Measurements from ENCODE around the gene KIF12. TPM values are rescaled to one million over a fixed set of nuclear protein-coding genes. Genes with fewer than 3 reads are reported as not detected.

The KIF12 gene
- total RNA-seq, 1 donor from 2014 or later: not detected

DNA sequence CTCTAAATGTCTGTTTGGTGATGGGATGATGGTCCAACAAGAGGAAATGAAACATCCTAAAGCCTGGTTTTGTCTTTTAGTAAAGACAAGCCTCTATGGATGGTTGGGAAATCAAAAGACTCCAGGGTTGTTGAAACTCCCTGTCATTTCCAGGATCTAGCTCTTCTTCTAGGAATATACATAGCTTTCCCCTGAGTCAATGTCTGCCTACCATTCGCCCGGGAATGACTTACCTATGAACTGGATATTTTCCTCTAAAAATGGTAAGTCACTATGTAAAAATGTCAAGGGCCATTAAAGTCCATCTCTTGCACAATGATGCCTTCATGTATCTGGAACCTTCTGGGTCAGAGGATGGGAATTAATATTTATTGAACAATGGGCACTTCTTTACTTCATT lies 11.1 kb upstream of the KIF12 start:
- intact Hi-C loops (cut with micrococcal nuclease): no loop called here
- DNase-seq (no peak), ATAC-seq (no peak)

DNA sequence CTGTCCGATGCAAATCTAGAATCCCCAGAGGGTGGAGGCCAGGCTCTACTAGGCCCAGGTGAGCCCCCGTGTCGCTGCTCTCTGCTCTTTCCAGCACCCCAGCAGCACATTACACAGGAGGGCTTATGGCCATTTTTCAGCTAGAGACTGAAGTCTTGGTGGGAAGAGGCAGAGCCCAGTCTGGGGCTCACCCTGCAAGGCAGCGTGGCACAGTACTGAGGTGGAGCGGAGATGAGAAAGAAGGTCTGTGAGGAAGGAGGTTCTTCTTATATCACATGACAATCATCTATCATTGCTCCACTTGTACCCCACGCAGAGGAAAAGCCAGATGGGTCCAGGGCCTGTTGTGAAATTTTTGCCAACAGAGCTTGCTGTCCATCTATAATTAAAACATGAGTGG lies 10.0 kb upstream of the KIF12 start:
- ATAC-seq: no peak
- intact Hi-C loops (cut with micrococcal nuclease): loop anchor here (10.0 kb wide), 1 partner anchor 186 kb away; no protein-coding TSS in a partner anchor
- no peak for DNase-seq

DNA sequence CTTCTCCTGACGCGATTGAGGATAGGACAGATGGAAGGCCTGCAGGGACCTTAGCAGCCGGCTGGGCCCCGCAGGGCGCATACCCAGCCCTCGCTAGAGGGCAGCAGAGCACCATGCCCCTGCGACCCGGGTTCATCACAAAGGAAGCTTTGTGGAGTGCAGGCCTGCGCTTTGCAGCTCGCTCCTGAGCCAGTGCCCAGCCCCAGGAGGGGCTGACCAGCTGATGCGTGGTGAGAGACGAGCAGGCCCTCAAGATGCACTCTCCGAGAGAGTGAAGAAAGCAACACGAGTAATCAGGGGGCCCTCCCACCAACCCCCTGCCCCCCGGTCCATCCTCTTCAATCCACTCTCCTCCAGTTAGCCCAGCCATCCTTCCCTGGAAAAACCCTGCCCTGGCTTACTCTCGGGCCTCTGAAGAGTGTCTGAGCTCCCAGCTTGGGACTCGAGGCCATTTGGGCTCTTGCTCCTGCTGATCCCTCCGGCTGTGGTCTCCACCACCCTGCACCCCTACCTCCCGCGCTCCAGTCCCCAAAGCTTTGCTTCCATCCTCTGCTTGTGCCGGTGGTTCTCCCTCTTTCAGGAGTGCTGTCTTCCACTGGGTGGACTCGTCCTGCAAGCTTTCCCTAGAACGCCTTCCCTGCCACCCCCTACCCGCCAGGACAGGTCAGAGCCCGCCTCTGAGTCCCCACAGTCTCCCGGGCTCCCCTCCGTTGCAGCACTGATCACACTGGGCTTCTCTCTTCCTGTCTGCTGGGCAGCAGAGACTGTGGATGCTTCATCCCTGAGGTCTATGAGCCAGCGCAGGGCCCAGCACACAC lies 9.1 kb upstream of the KIF12 start:
- peak; percentile 94 for ATAC-seq
- intact Hi-C loops (cut with micrococcal nuclease): loop anchor here (10.0 kb wide), 1 partner anchor 187 kb away; no protein-coding TSS in a partner anchor
- peak; percentile 90 for DNase-seq

DNA sequence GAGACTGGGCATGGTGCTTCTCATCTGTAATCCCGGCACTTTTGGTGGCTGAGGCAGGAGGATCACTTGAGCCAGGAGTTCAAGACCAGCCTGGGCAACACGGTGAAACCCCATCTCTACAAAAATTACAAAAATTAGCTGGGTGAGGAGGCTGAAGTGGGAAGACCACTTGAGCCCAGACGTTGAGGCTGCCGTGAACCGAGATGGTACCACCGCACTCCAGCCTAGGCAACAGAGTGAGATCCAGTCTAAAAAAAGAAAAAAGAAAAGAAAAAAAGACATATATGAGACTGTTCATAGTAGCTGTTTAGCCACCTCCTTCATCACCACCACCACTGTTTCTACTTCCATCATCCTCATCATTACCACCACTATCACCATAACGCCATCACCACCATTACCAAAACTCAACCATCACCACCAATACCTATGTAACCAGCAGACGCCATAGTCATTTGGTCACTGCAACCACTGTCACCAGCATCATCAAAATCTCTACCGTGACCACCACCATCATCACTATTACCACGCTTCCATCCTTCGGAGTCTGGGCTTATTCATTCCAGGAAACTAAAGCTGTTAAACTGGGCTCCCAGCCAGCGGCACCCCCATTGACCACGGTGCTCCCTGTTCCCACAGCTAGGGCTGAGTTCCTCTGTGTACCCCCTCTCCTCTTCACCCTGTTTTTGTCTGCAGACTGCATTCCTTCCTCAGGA lies 8.4 kb upstream of the KIF12 start:
- intact Hi-C loops (cut with micrococcal nuclease): loop anchor here (10.0 kb wide), 1 partner anchor 187 kb away; no protein-coding TSS in a partner anchor
- ATAC-seq (no peak), DNase-seq (no peak)

DNA sequence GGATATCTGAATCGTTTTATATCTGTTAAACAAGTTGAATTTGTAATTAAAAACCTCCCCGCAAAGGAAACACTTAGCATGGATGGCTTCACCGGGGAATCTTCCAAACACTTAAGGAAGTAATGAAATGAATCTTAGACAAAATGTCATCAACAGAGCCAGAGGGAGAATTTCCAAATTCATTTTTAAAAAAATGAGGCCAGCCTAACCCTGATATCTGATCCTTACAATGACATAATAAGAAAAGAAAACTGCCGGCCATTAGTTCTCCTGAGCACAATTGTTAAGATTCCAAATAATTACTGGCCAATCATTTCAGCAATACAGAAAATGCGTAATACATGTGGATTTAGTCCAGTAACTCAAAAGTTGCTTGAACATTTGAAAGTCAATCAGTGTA lies 6.1 kb upstream of the KIF12 start:
- intact Hi-C loops (cut with micrococcal nuclease): loop anchor here (10.0 kb wide), 1 partner anchor 190 kb away; no protein-coding TSS in a partner anchor
- DNase-seq: no peak
- no peak for ATAC-seq

DNA sequence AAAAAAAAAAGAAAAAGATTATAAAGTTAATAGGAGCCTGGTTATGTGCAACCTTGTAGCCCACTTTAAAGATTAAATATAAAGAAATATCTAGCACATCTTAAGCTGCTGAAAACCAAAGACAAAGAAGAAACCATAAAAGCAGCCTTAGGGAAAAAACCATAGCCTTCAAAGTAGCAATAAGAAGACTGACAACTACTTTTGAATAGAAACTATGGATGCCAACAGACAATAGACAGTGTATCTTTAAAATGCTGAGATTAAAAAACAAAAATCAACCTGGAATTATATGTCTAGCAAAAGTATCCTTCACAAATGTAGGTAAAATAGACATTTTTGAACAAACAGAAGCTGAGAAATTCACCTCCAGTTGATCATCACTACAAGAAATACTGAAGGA lies 3.4 kb upstream of the KIF12 start:
- DNase-seq (no peak), ATAC-seq (no peak)
- intact Hi-C loops (cut with micrococcal nuclease): loop anchor here (10.0 kb wide), 1 partner anchor 192 kb away; no protein-coding TSS in a partner anchor

DNA sequence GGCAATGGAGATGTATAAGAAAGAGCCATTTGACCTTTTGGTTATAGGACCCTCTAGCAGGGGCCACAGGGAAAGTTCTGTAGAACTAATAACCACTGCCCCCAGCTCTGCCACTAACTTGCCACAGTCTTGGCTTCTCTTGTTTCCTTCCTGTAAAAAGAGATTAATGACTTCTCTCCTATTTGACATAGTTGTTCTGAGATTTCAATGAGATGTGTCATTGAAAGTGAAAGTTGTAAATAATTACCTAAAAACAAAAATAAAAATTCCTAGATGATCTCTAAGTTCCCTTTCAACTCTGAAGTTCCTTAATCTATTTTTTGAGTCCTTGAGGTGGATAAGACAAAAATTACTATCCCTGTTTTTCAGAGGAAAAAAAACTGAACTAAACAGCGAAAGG lies 1.4 kb upstream of the KIF12 start:
- intact Hi-C loops (cut with micrococcal nuclease): loop anchor here (10.0 kb wide), 1 partner anchor 194 kb away; no protein-coding TSS in a partner anchor
- no peak for ATAC-seq

DNA sequence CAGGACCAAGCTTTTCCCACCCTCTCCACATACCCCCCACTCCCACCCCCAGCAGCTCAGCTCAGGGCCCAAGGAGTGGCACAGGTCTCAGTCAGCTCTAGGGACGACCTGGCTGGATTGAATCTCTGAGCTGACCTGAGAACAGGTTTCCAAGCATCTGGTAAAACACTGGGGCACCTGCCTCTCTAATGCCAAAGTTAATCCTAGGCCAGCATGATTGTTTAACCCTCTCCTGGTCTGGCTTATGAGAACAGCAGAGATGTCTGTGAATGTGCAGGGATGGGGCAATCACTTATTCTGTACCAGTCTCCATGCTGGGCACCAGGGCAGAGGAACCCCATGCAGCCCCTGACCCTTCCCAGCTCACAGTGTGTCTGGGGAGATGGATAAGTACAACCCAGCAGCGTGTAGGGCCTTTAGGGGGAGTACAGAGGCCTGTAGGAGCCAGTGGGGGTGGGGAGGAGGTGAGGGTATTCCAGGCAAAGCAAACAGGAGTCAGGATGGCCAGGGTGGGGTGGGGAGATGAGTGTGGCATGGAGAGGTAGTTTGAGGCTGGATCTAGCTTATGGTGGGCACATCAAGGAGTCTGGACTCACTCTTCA lies 678 bp upstream of the KIF12 start:
- ATAC-seq: no peak
- intact Hi-C loops (cut with micrococcal nuclease): loop anchor here (10.0 kb wide), 1 partner anchor 195 kb away; no protein-coding TSS in a partner anchor
- DNase-seq: no peak

More for the DNA sequence above, 1.4 kb upstream of the KIF12 start:
- no peak for DNase-seq

DNA sequence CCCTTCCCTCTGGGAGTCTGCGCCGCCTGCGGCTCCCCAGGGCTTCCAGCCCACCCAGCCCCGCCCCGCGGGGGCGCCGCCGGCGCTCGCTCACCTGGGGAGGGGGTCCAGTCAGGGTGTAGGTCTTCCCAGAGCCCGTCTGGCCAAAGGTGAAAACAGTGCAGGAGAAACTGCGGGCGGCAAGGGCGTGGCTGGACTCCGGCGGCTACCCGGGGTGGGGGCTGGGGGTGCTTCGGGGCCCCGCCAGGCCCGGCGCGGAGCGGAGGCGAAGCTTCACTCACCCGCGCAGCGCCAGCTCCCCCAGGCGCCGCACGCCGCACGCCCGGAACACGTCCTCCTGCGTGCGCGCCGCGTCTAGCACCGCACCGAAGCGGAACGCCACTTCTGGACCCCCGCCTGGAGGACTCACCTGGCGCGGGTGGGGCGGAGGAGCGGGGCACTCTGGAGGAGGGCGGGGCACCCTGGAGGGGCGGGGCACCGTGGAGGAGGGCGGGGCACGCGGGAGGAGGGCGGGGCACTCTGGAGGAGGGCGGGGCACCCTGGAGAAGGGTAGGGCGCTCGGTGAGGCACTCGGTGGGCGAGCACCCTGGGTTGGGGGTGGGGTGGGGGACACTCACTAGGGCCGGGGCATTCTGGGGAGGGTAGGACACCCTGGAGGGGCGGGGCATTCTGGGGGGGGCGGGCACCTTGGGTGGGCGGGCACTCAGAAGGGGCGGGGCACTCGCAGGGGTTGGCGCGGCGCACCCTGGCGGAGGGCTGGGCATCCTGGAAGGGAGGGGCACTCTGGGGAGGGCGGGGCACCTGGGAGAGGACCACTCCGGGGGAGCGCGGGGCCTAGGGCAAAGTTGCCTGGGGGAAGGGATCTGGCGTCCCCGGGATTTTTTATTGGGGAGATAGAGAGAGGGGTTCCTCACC lies 814 bp downstream of the KIF12 start:
- peak; percentile 58 for DNase-seq

DNA sequence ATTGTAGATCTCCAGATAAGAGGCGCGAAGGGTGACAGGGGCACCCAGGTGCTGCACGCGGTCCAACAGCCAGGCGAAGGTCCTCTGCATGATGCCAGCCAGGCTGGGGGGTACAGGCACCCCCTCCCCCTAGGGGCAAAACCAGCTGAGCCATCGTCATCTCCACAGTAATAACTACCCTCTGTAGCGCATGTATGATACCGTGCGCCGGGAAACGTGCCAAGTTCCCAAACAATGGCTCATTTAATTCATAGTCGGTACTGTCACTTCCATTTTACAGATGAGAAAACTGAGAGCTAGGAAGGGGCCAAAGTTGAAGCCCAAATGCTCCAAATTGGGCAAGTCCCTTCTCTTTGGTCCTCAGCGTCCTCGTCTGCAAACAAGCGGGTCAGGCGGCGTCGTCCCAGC lies 1.5 kb downstream of the KIF12 start:
- intact Hi-C loops (cut with micrococcal nuclease): no loop called here
- ATAC-seq: no peak
- peak; percentile 40 for DNase-seq

More for the DNA sequence above, 814 bp downstream of the KIF12 start:
- intact Hi-C loops (cut with micrococcal nuclease): no loop called here
- ATAC-seq: peak; percentile 89

DNA sequence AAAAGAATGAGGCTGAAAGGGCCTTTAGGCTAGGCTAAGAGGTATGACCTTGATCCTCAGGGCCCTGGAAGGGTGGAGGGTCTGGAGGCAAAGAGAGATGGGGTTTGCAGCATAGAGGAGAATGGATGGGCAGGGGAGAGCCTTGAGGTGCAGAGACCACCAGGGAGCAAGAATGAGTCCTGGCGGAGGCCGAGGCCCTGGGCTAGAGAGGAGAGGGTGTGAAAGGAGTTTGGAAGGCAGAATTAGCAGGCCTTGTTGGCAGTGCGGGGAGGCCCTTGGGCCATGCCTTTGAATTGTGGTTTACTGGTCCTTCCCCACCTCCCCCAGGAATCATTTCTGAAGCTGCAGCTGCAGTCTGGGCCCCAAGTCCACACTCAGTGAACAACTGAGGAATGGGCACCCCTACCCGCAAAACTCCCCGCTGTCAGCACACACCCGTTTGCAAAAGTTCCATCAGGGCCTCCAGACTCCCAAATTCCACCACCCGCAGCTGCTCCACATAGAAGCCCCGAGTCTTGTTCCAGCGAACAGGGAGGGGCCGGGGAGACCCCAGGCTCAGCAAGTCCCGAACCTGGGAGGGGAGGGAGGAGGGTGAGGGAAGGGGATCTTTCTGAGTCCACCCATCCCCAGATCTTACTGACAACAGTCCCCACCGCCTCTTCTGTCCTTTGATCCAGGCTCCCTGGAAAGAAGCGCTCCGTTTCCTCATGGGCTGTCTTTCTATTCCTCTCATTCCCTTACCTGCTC lies 2.1 kb downstream of the KIF12 start:
- DNase-seq (peak; percentile 9), ATAC-seq (no peak)
- intact Hi-C loops (cut with micrococcal nuclease): no loop called here

DNA sequence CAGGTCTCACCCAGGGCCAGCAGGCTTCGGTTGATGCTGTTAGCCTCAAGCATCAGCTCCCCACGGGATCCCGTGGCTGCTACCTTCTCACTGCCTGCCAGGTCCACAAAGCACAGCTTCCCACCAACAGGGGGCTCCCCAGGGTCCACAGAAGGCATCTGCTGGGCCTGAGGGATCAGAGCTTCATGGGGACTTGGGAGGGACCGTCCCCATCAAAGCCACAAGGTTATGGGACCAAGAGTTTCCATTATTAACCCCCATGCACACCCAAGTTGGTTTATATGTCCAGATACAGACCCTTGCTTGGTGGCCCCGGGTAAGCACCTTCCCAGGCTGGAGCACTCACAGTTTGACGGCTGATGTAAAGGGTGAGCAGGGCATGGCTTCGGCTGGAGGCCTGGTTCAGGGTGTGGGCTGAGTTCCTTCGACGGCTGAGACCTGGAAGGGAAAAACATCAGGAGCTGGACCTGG lies 3.0 kb downstream of the KIF12 start:
- intact Hi-C loops (cut with micrococcal nuclease): no loop called here
- peak; percentile 26 for DNase-seq

DNA sequence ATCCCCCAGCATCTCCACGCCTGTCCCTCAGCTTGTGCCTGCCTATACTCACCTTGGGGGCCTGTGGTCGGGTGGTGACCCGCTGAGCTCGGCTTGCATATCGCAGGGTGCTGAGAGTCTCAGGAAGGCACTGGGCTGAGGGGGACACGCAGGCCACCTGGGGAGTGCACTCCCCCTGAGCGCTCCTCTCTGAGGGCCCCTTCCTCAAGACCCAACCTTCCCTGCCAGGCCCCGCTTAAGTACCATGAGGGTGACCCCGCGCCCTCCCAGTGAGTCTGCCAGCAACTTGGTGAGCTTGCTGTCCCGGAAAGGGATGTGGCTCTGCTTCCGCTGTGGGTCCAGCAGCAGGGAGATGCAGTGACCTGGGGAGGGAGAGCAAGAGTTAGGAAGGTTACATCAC lies 4.1 kb downstream of the KIF12 start:
- intact Hi-C loops (cut with micrococcal nuclease): no loop called here
- ATAC-seq (no peak), DNase-seq (peak; percentile 20)

More for the DNA sequence above, 3.0 kb downstream of the KIF12 start:
- no peak for ATAC-seq

DNA sequence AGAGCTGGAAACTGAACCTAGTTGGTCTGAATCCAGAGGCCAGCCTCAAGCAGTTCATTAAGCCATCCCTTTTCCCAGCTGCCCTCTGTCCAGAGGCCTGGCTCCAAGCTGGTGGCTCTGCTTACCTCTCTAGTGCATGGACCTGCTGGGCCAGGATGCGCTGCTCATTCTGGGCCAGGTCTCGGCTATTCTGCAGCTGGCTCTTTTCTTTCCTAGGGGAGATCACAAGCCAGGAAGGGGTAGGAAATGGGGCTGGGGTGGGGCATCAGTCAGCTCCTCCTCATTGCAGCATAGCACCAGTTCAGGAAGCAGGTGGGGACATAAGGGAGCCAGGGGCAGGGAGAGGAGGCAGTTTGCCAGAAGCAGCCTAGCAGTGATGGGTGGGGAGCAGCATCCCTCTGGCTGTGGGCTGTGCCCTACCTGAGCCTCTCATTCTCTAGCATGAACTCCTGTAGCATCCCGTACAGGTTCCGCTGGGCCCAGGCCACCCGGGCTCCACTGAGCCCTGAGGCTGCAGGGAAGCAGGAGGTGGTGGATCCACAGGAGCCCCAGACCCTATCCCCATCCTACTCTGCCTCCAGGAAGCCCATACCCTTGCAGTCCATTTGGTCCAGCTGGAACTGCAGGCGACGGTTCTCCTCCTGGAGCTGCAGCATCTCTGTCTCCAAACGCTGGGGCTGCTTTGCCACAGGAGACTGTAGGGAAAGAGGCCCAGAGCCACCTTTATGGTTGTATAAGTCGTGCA lies 5.2 kb downstream of the KIF12 start:
- intact Hi-C loops (cut with micrococcal nuclease): no loop called here
- no peak for ATAC-seq
- DNase-seq: peak; percentile 12

DNA sequence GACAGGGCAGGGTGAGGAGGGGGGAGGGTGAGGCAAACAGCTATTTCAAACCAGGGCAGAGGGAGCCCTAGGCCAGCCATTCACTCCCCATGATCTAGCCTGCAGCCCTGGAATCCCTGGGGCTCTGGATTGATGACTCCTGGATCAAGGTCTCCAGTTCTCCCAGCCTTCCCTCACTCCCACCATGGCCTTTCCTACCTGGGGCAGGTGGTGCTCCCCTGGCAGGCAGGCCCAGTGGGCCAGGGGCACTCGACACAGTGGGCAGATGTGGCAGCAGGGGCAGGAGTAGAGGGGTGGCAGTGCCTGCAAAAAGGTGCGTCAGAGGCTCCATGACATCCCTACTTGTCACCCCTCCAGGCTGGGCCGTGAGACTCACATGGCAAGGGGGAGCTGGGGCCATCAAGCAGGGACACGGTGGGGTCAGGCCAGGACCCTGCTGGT lies 6.0 kb downstream of the KIF12 start:
- intact Hi-C loops (cut with micrococcal nuclease): no loop called here
- ATAC-seq (no peak), DNase-seq (no peak)

DNA sequence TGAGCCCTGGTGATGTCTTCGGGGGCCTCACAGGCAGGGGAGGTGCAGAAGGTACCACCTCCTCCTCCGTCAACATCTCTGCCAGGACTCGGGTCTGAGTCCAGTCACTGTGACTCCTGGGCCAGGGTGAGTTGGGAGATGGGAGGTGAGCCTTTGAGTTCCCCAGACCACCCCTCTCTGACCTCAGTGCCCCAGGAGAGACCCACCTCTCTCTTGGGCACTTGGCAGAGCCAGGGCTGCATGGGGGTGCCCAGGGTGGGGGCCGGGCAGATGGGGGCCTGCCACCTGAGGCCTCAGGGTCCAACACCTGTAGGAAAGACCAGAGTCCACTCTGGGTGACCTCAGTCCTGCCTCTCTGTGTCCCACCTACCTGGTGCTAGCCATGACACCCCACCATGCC lies 6.8 kb downstream of the KIF12 start:
- peak; percentile 18 for DNase-seq

DNA sequence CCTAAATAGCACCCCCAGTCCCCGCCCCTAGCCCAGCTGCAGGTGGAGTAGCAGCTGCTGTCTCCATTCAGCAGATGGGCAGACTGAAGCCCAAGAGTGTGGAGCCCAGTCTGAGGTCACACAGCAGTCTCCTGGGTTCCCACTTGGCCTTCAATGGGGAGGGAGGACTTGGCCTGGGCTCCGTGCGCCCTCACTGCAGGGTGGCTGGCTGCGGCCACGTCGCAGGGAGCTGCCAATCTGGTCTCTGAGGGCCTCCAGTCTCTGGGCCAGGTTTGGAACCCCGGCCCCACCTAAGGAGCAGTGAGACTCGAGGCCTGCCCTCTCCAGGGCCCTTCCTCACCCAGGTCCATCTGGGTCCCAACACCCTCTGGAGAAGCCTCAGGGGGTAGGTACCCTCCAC lies 7.4 kb downstream of the KIF12 start:
- intact Hi-C loops (cut with micrococcal nuclease): no loop called here
- DNase-seq (no peak), ATAC-seq (no peak)

More for the DNA sequence above, 6.8 kb downstream of the KIF12 start:
- no peak for ATAC-seq
- intact Hi-C loops (cut with micrococcal nuclease): no loop called here
